ENCODE results near the gene PRKCE. TPM values are rescaled to one million over a fixed set of nuclear protein-coding genes. Genes with fewer than 3 reads are reported as not detected.

PRKCE gene
- total RNA-seq, 1 experiment from 2014 or later: 4.4 TPM

GRCh38 chr2:45736757-45737704 is 85.6 kb downstream of the PRKCE start:
- no peak for TF ChIP-seq CTCF (IDR thresholded peaks at IDR 0.05; ENCODE audit: insufficient read depth in 1 of 2, low read depth in 1 of 2, low read length in 1 of 2, severe bottlenecking in 1 of 2, unreplicated experiment in 1 of 2)
- no peak for DNase-seq
- no peaks in the 10 kb centered on the region for H3K36me3 ChIP-seq (ENCODE audit: control insufficient read depth, insufficient read depth, low read length)
- H3K4me3 ChIP-seq (ENCODE audit: low read depth, low read length): no peak overlapping the region
- Mint-ChIP-seq H3K9me3 (ENCODE audit: unreplicated experiment) (no peaks in the 10 kb centered on the region), H3K4me1 (ENCODE audit: low read depth, unreplicated experiment) (no peaks in the 10 kb centered on the region), H3K27ac (ENCODE audit: unreplicated experiment) (no peak overlapping the region), H3K27me3 (ENCODE audit: insufficient read depth, unreplicated experiment) (peaks cover 7% of the 10 kb centered on the region), H3K36me3 (ENCODE audit: insufficient read depth, unreplicated experiment) (no peaks in the 10 kb centered on the region), H3K4me3 (ENCODE audit: unreplicated experiment) (no peak overlapping the region)
- no peaks in the 10 kb centered on the region for H3K27me3 ChIP-seq (replicated peaks; ENCODE audit: control insufficient read depth, insufficient read depth, low read length)
- intact Hi-C loops (cut with micrococcal nuclease; ENCODE audit: unreplicated experiment): no loop called here
- H3K9me3 ChIP-seq: no peaks in the 10 kb centered on the region
- BruUV-seq (replicated peaks): no TSS peak
- ChIA-PET POLR2A (no interaction called here), CTCF (no interaction called here)
- H3K4me1 ChIP-seq: no peaks in the 10 kb centered on the region

GRCh38 chr2:45739796-45740485 is 88.5 kb downstream of the PRKCE start:
- Mint-ChIP-seq H3K27ac (ENCODE audit: unreplicated experiment) (no peak overlapping the region), H3K4me3 (ENCODE audit: unreplicated experiment) (no peak overlapping the region), H3K4me1 (ENCODE audit: low read depth, unreplicated experiment) (no peaks in the 10 kb centered on the region), H3K27me3 (ENCODE audit: insufficient read depth, unreplicated experiment) (peaks cover 9% of the 10 kb centered on the region), H3K36me3 (ENCODE audit: insufficient read depth, unreplicated experiment) (no peaks in the 10 kb centered on the region), H3K9me3 (ENCODE audit: unreplicated experiment) (no peaks in the 10 kb centered on the region)
- ChIA-PET POLR2A (no interaction called here), CTCF (no interaction called here)
- H3K27me3 ChIP-seq (replicated peaks; ENCODE audit: control insufficient read depth, insufficient read depth, low read length): no peaks in the 10 kb centered on the region
- no peak for DNase-seq
- BruUV-seq (replicated peaks): no TSS peak
- no peak for TF ChIP-seq CTCF (IDR thresholded peaks at IDR 0.05; ENCODE audit: insufficient read depth in 1 of 2, low read depth in 1 of 2, low read length in 1 of 2, severe bottlenecking in 1 of 2, unreplicated experiment in 1 of 2)
- no peaks in the 10 kb centered on the region for H3K4me1 ChIP-seq
- intact Hi-C loops (cut with micrococcal nuclease; ENCODE audit: unreplicated experiment): no loop called here
- no peak overlapping the region for H3K4me3 ChIP-seq (ENCODE audit: low read depth, low read length)
- H3K9me3 ChIP-seq: no peaks in the 10 kb centered on the region
- no peaks in the 10 kb centered on the region for H3K36me3 ChIP-seq (ENCODE audit: control insufficient read depth, insufficient read depth, low read length)

- BruUV-seq (replicated peaks): no TSS peak
- no peaks in the 10 kb centered on the region for H3K9me3 Mint-ChIP-seq (ENCODE audit: unreplicated experiment)
- no peak for TF ChIP-seq CTCF (IDR thresholded peaks at IDR 0.05; ENCODE audit: insufficient read depth in 1 of 2, low read depth in 1 of 2, low read length in 1 of 2, severe bottlenecking in 1 of 2, unreplicated experiment in 1 of 2)
- Histone ChIP-seq H3K9me3 (no peaks in the 10 kb centered on the region), H3K4me1 (no peaks in the 10 kb centered on the region), H3K4me3 (ENCODE audit: low read depth, low read length) (no peak overlapping the region), H3K27me3 (replicated peaks; ENCODE audit: control insufficient read depth, insufficient read depth, low read length) (no peaks in the 10 kb centered on the region), H3K36me3 (ENCODE audit: control insufficient read depth, insufficient read depth, low read length) (no peaks in the 10 kb centered on the region)
- ChIA-PET CTCF (no interaction called here), POLR2A (no interaction called here)
- H3K27ac Mint-ChIP-seq (ENCODE audit: unreplicated experiment): no peak overlapping the region
- no peak overlapping the region for H3K4me3 Mint-ChIP-seq (ENCODE audit: unreplicated experiment)
- H3K27me3 Mint-ChIP-seq (ENCODE audit: insufficient read depth, unreplicated experiment): peaks cover 9% of the 10 kb centered on the region
- H3K36me3 Mint-ChIP-seq (ENCODE audit: insufficient read depth, unreplicated experiment): no peaks in the 10 kb centered on the region
- DNase-seq: no peak
- intact Hi-C loops (cut with micrococcal nuclease; ENCODE audit: unreplicated experiment): no loop called here
- H3K4me1 Mint-ChIP-seq (ENCODE audit: low read depth, unreplicated experiment): no peaks in the 10 kb centered on the region
These were observed 89.8 kb downstream of the PRKCE start for GRCh38 chr2:45741161-45741850.

Data from Caco-2 (cell line).